Measurements from ENCODE around the gene ICE1. TPM values are rescaled to one million over a fixed set of nuclear protein-coding genes. Genes with fewer than 3 reads are reported as not detected.
"Not testable (repeated sequence)": the region's sequence is repeated elsewhere in the genome, so short reads cannot be mapped to it uniquely, and the experiment has no call there.

ICE1 gene
- total RNA-seq, 1 experiment from 2014 or later, result 38.3 TPM

- H3K27me3 ChIP-seq (ENCODE audit: control insufficient read depth, insufficient read depth, low read length), result peaks cover 3% of the 10 kb centered on the region; the same call in 1 of the 2 replicates
- no peak overlapping the region for H3K27ac ChIP-seq (ENCODE audit: low read length)
- H3K9me3 ChIP-seq (ENCODE audit: control insufficient read depth, insufficient read depth, low read depth, low read length), result no peaks in the 10 kb centered on the region
- CTCF ChIA-PET, result no interaction called here
- BruUV-seq (replicated peaks), result no TSS peak
- ATAC-seq, result no peak
- DNase-seq (ENCODE audit: low read depth, low spot score), result no peak
- H3K4me1 ChIP-seq (ENCODE audit: control insufficient read depth, insufficient read depth, low read length), result no peaks in the 10 kb centered on the region
- H3K36me3 ChIP-seq (ENCODE audit: control insufficient read depth, insufficient read depth, low read length), result no peaks in the 10 kb centered on the region
- no peak for TF ChIP-seq CTCF (IDR thresholded peaks at IDR 0.05)
- TF ChIP-seq TCF7L2 (IDR thresholded peaks at IDR 0.05; ENCODE audit: low read depth, low read length), result no peak
- no peak for TF ChIP-seq SIN3A (IDR thresholded peaks at IDR 0.05; ENCODE audit: borderline replicate concordance, insufficient read depth, low read depth, low read length)
- no peak for TF ChIP-seq REST (IDR thresholded peaks at IDR 0.05; ENCODE audit: insufficient read depth in 1 of 2, low read depth in 2 of 2, low read length in 1 of 2)
- no peak for TF ChIP-seq POLR2AphosphoS5 (IDR thresholded peaks at IDR 0.05; ENCODE audit: low read depth, low read length)
- H3K4me3 ChIP-seq (ENCODE audit: low read depth in 2 of 2, low read length in 2 of 2), result no peak overlapping the region
- in situ Hi-C loops (cut with HindIII; ENCODE audit: low pct_unique_long_range_greater_than_20kb, low sequenced_read_pairs), result no loop called here
- POLR2A ChIA-PET, result no interaction called here
- intact Hi-C loops (cut with micrococcal nuclease; ENCODE audit: unreplicated experiment), result no loop called here
These were observed 35.3 kb upstream of the ICE1 start for GRCh38 chr5:5387192-5387591.

GRCh38 chr5:5387777-5388176, 34.7 kb upstream of the ICE1 start:
- intact Hi-C loops (cut with micrococcal nuclease; ENCODE audit: unreplicated experiment) (no loop called here), in situ Hi-C loops (cut with HindIII; ENCODE audit: low pct_unique_long_range_greater_than_20kb, low sequenced_read_pairs) (no loop called here)
- Histone ChIP-seq H3K27me3 (ENCODE audit: control insufficient read depth, insufficient read depth, low read length) (peaks cover 3% of the 10 kb centered on the region; the same call in 1 of the 2 replicates), H3K36me3 (ENCODE audit: control insufficient read depth, insufficient read depth, low read length) (no peaks in the 10 kb centered on the region), H3K4me1 (ENCODE audit: control insufficient read depth, insufficient read depth, low read length) (no peaks in the 10 kb centered on the region), H3K9me3 (ENCODE audit: control insufficient read depth, insufficient read depth, low read depth, low read length) (no peaks in the 10 kb centered on the region), H3K27ac (ENCODE audit: low read length) (no peak overlapping the region), H3K4me3 (ENCODE audit: low read depth in 2 of 2, low read length in 2 of 2) (no peak overlapping the region)
- DNase-seq (ENCODE audit: low read depth, low spot score), result no peak
- no TSS peak for BruUV-seq (replicated peaks)
- no peak for ATAC-seq
- CTCF ChIA-PET, result no interaction called here
- no peak for TF ChIP-seq REST (IDR thresholded peaks at IDR 0.05; ENCODE audit: insufficient read depth in 1 of 2, low read depth in 2 of 2, low read length in 1 of 2)
- no peak for TF ChIP-seq CTCF (IDR thresholded peaks at IDR 0.05)
- TF ChIP-seq TCF7L2 (IDR thresholded peaks at IDR 0.05; ENCODE audit: low read depth, low read length), result no peak
- TF ChIP-seq POLR2AphosphoS5 (IDR thresholded peaks at IDR 0.05; ENCODE audit: low read depth, low read length), result no peak
- no peak for TF ChIP-seq SIN3A (IDR thresholded peaks at IDR 0.05; ENCODE audit: borderline replicate concordance, insufficient read depth, low read depth, low read length)
- POLR2A ChIA-PET, result no interaction called here

- BruUV-seq (replicated peaks); intact Hi-C loops (cut with micrococcal nuclease; ENCODE audit: unreplicated experiment); CTCF ChIA-PET: not testable (repeated sequence)
These were observed 32.2 kb upstream of the ICE1 start for GRCh38 chr5:5390121-5390869.

More at GRCh38 chr5:5390121-5390869, 32.2 kb upstream of the ICE1 start:
- H3K36me3 ChIP-seq (ENCODE audit: control insufficient read depth, insufficient read depth, low read length); H3K4me3 ChIP-seq (ENCODE audit: low read depth in 2 of 2, low read length in 2 of 2); H3K27ac ChIP-seq (ENCODE audit: low read length); in situ Hi-C loops (cut with HindIII; ENCODE audit: low pct_unique_long_range_greater_than_20kb, low sequenced_read_pairs); ATAC-seq; H3K9me3 ChIP-seq (ENCODE audit: control insufficient read depth, insufficient read depth, low read depth, low read length); DNase-seq (ENCODE audit: low read depth, low spot score); H3K4me1 ChIP-seq (ENCODE audit: control insufficient read depth, insufficient read depth, low read length); H3K27me3 ChIP-seq (ENCODE audit: control insufficient read depth, insufficient read depth, low read length); POLR2A ChIA-PET: not testable (repeated sequence)
